PC-3 (cell line): Measurements from ENCODE around the gene AOPEP.

Source experiments
- CTCF ChIP-seq: fragments of 300-600 bp; sonication (generic); conservative IDR thresholded peaks from 2 replicates; pipeline ENCODE4 v1.5.1; 2017; ENCODE audit warnings: antibody characterized with exemption, low read depth, mild to moderate bottlenecking, low read length
- EZH2 ChIP-seq: fragments of 300-600 bp; sonication (generic); IDR thresholded peaks from one replicate; pipeline ENCODE4 v1.6.1; 2017; ENCODE audit warnings: antibody characterized with exemption, mild to moderate bottlenecking, low read length; ENCODE audit not compliant: unreplicated experiment
- EZH2phosphoT487 ChIP-seq: fragments of 300-600 bp; sonication (generic); IDR thresholded peaks from 2 replicates; pipeline ENCODE4 v1.6.1; 2018; ENCODE audit warnings: mild to moderate bottlenecking, antibody characterized with exemption, low read length, borderline replicate concordance

- no peak for TF ChIP-seq CTCF
- no peak for TF ChIP-seq EZH2
- TF ChIP-seq EZH2phosphoT487, result no peak
Observed at GRCh38 chr9:94993160-94993820, 266.8 kb downstream of the AOPEP start.
